Panc1 (cell line): Measurements from ENCODE around the gene ALDH5A1. TPM values are rescaled to one million over a fixed set of nuclear protein-coding genes. Genes with fewer than 3 reads are reported as not detected.

Source experiments
- ATAC-seq: fragments of 200-7000 bp; cut with Tn5 transposase; 2 replicates; pipeline ENCODE4 v1.9.1; 2020; ENCODE audit warnings: mild to moderate bottlenecking, moderate library complexity
- BruUV-seq: library from RNA; stranded (reverse); fragments of 400-500 nt; replicated peaks from 2 replicates; lab custom pipeline; 2021; lab: Mats Ljungman, UMichigan
- CTCF ChIA-PET: fragments of 300-600 bp; sonication (Branson Sonifier 250); formaldehyde crosslinking; loops from one replicate; lab custom pipeline; 2022; ENCODE audit warnings: antibody characterized with exemption; lab: Charles Lee
- POLR2A ChIA-PET: fragments of 300-600 bp; sonication (Branson Sonifier 250); formaldehyde crosslinking; loops from one replicate; lab custom pipeline; 2022; ENCODE audit warnings: antibody characterized with exemption; lab: Charles Lee
- DNase-seq: peaks from one replicate; pipeline ENCODE4 v3.0.0-alpha.2; 2010; ENCODE audit warnings: low read depth, low spot score
- H3K27ac ChIP-seq: 2 replicates; pipeline ENCODE4 v1.5.1; 2011; ENCODE audit warnings: mild to moderate bottlenecking, low read length, inconsistent platforms
- H3K27me3 ChIP-seq: fragments of 200-500 bp; sonication (Bioruptor generic); 2 replicates; pipeline ENCODE4 v1.6.0; 2014; ENCODE audit warnings: low read length, inconsistent platforms; ENCODE audit not compliant: control insufficient read depth, insufficient read depth
- H3K36me3 ChIP-seq: fragments of 200-500 bp; sonication (Bioruptor generic); 2 replicates; pipeline ENCODE4 v1.5.1; 2014; ENCODE audit warnings: inconsistent platforms, mild to moderate bottlenecking, low read length, moderate library complexity; ENCODE audit not compliant: control insufficient read depth, insufficient read depth
- H3K4me1 ChIP-seq: 2 replicates; pipeline ENCODE4 v1.5.1; 2011; ENCODE audit warnings: inconsistent platforms, mild to moderate bottlenecking, low read length, moderate library complexity; ENCODE audit not compliant: control insufficient read depth, insufficient read depth
- H3K4me3 ChIP-seq, 2 experiments: 2 replicates each; pipeline ENCODE4 v1.5.1; 2011 to 2012; ENCODE audit warnings: low read depth in 2 of 2, low read length in 2 of 2, mild to moderate bottlenecking in 2 of 2, inconsistent platforms in 1 of 2, moderate library complexity in 1 of 2
- H3K9me3 ChIP-seq: fragments of 200-500 bp; sonication (Bioruptor generic); 2 replicates; pipeline ENCODE4 v1.5.1; 2014; ENCODE audit warnings: low read depth, mild to moderate bottlenecking, inconsistent platforms, low read length, moderate library complexity; ENCODE audit not compliant: control insufficient read depth, insufficient read depth
- CTCF ChIP-seq: fragments of 450-650 bp; IDR thresholded peaks from 2 replicates; pipeline ENCODE4 v1.5.1; 2017; ENCODE audit warnings: mild to moderate bottlenecking
- POLR2AphosphoS5 ChIP-seq: IDR thresholded peaks from 2 replicates; pipeline ENCODE4 v1.6.1; 2012; ENCODE audit warnings: mild to moderate bottlenecking, low read depth, low read length, moderate library complexity
- REST ChIP-seq, 2 experiments: IDR thresholded peaks; 2 replicates each; pipeline ENCODE4 v1.6.1; 2011 to 2012; ENCODE audit warnings: low read depth in 2 of 2, control low read depth in 1 of 2, low read length in 1 of 2, mild to moderate bottlenecking in 1 of 2, moderate library complexity in 1 of 2; ENCODE audit not compliant: insufficient read depth in 1 of 2
- SIN3A ChIP-seq: IDR thresholded peaks from 2 replicates; pipeline ENCODE4 v1.6.1; 2012; ENCODE audit warnings: low read depth, mild to moderate bottlenecking, low read length, moderate library complexity, borderline replicate concordance; ENCODE audit not compliant: insufficient read depth
- TCF7L2 ChIP-seq: IDR thresholded peaks from 2 replicates; pipeline ENCODE4 v1.6.1; 2011; ENCODE audit warnings: mild to moderate bottlenecking, low read depth, low read length, inconsistent platforms
- in situ Hi-C: cut with HindIII; loops from 2 replicates; pipeline ENCODE4 v1.10.0; 2016; ENCODE audit warnings: low sequenced_read_pairs, low pct_unique_long_range_greater_than_20kb
- intact Hi-C: fragments of 100-400 bp; cut with micrococcal nuclease; formaldehyde crosslinking; loops from one replicate; pipeline ENCODE4 v1.10.0; 2022; ENCODE audit not compliant: unreplicated experiment
- total RNA-seq: library from RNA; stranded (reverse); gene quantifications from one replicate; pipeline ENCODE4 v1.2.1, GENCODE V29; 2021; ENCODE audit not compliant: unreplicated experiment

ALDH5A1 gene
- total RNA-seq, 1 experiment from 2014 or later: 4.2 TPM

GRCh38 chr6:24513602-24514001 lies 18.8 kb downstream of the ALDH5A1 start:
- Histone ChIP-seq H3K27me3 (no peaks in the 10 kb centered on the region), H3K4me3 (no peak overlapping the region), H3K36me3 (no peaks in the 10 kb centered on the region), H3K4me1 (no peaks in the 10 kb centered on the region), H3K9me3 (no peaks in the 10 kb centered on the region), H3K27ac (no peak overlapping the region)
- TF ChIP-seq TCF7L2 (no peak), POLR2AphosphoS5 (no peak), SIN3A (no peak), REST (IDR thresholded peaks at IDR 0.05; ENCODE audit: insufficient read depth in 1 of 2, low read depth in 2 of 2, low read length in 1 of 2) (no peak), CTCF (no peak)
- CTCF ChIA-PET: no interaction called here
- in situ Hi-C loops (no loop called here), intact Hi-C loops (no loop called here)
- ATAC-seq (no peak), DNase-seq (no peak)
- POLR2A ChIA-PET: interaction anchor here (0.6 kb wide), 1 partner anchor 81 kb away, joined by 6 read pairs; no protein-coding TSS in a partner anchor
- BruUV-seq: no TSS peak

GRCh38 chr6:24517659-24518543 lies 23.1 kb downstream of the ALDH5A1 start:
- TF ChIP-seq TCF7L2: no peak
- no peak for TF ChIP-seq SIN3A
- TF ChIP-seq REST (IDR thresholded peaks at IDR 0.05; ENCODE audit: insufficient read depth in 1 of 2, low read depth in 2 of 2, low read length in 1 of 2): no peak
- no peak for TF ChIP-seq CTCF
- Histone ChIP-seq H3K27me3 (no peaks in the 10 kb centered on the region), H3K4me1 (no peaks in the 10 kb centered on the region), H3K36me3 (no peaks in the 10 kb centered on the region), H3K9me3 (no peaks in the 10 kb centered on the region), H3K4me3 (no peak overlapping the region), H3K27ac (no peak overlapping the region)
- ChIA-PET CTCF (no interaction called here), POLR2A (no interaction called here)
- DNase-seq (no peak), ATAC-seq (no peak)
- in situ Hi-C loops (no loop called here), intact Hi-C loops (no loop called here)
- no TSS peak for BruUV-seq
